DOHH2 (cell line): ENCODE results near the gene CRADD.

Experiments used
- H3F3A ChIP-seq: fragments of 200-600 bp; sonication (generic), shearing (Covaris generic); 2 replicates; pipeline ENCODE4 v1.6.0; 2016; ENCODE audit warnings: antibody characterized with exemption, mild to moderate bottlenecking; ENCODE audit not compliant: control insufficient read depth, insufficient read depth
- H3K27ac ChIP-seq: fragments of 200-600 bp; sonication (generic); 2 replicates; pipeline ENCODE4 v1.5.1; 2014; ENCODE audit warnings: low read depth, mild to moderate bottlenecking, low read length, moderate library complexity
- H3K27me3 ChIP-seq: fragments of 200-600 bp; sonication (generic); 2 replicates; pipeline ENCODE4 v1.6.1; 2014; ENCODE audit warnings: mild to moderate bottlenecking, low read length, mixed read lengths; ENCODE audit not compliant: control insufficient read depth
- H3K36me3 ChIP-seq: fragments of 200-600 bp; sonication (generic); 2 replicates; pipeline ENCODE4 v1.6.1; 2014; ENCODE audit warnings: mild to moderate bottlenecking, low read length, moderate library complexity, mixed read lengths; ENCODE audit not compliant: control insufficient read depth
- H3K4me1 ChIP-seq: fragments of 200-600 bp; sonication (generic); 2 replicates; pipeline ENCODE4 v1.6.1; 2014; ENCODE audit warnings: mild to moderate bottlenecking, low read length, mixed read lengths; ENCODE audit not compliant: control insufficient read depth
- H3K4me2 ChIP-seq: fragments of 200-600 bp; sonication (generic); 2 replicates; pipeline ENCODE4 v1.6.0; 2014; ENCODE audit warnings: mild to moderate bottlenecking, low read length, moderate library complexity
- H3K4me3 ChIP-seq: fragments of 200-600 bp; sonication (generic); 2 replicates; pipeline ENCODE4 v1.5.1; 2014; ENCODE audit warnings: mild to moderate bottlenecking, low read length, mixed read lengths
- H3K79me2 ChIP-seq: fragments of 200-600 bp; sonication (generic); 2 replicates; pipeline ENCODE4 v1.6.1; 2014; ENCODE audit warnings: mild to moderate bottlenecking, low read length, mixed read lengths; ENCODE audit not compliant: control insufficient read depth
- H3K9me2 ChIP-seq: fragments of 200-600 bp; sonication (generic); replicated peaks from 2 replicates; pipeline ENCODE4 v1.6.1; 2014; ENCODE audit warnings: mild to moderate bottlenecking, low read length, mixed read lengths; ENCODE audit not compliant: control insufficient read depth
- H3K9me3 ChIP-seq: fragments of 200-600 bp; sonication (generic); 2 replicates; pipeline ENCODE4 v1.6.1; 2014; ENCODE audit warnings: antibody characterized with exemption, low read length, mixed read lengths; ENCODE audit not compliant: control insufficient read depth, insufficient read depth
- H4K20me1 ChIP-seq: fragments of 200-600 bp; sonication (generic); 2 replicates; pipeline ENCODE4 v1.6.0; 2014; ENCODE audit warnings: low read depth, mild to moderate bottlenecking, antibody characterized with exemption, low read length, moderate library complexity; ENCODE audit not compliant: control insufficient read depth, insufficient read depth
- EZH2phosphoT487 ChIP-seq: fragments of 200-600 bp; sonication (generic); IDR thresholded peaks from 2 replicates; pipeline ENCODE4 v1.6.1; 2017; ENCODE audit warnings: borderline replicate concordance, mild to moderate bottlenecking, antibody characterized with exemption, low read length, moderate library complexity, mixed read lengths
- TF ChIP-seq, protein P1 (sequence below): fragments of 200-600 bp; sonication (generic); IDR thresholded peaks from one replicate; pipeline ENCODE4 v1.5.1; 2014; ENCODE audit warnings: antibody characterized with exemption, mild to moderate bottlenecking, low read depth, low read length; ENCODE audit not compliant: poor library complexity, severe bottlenecking

Gene CRADD

DNA sequence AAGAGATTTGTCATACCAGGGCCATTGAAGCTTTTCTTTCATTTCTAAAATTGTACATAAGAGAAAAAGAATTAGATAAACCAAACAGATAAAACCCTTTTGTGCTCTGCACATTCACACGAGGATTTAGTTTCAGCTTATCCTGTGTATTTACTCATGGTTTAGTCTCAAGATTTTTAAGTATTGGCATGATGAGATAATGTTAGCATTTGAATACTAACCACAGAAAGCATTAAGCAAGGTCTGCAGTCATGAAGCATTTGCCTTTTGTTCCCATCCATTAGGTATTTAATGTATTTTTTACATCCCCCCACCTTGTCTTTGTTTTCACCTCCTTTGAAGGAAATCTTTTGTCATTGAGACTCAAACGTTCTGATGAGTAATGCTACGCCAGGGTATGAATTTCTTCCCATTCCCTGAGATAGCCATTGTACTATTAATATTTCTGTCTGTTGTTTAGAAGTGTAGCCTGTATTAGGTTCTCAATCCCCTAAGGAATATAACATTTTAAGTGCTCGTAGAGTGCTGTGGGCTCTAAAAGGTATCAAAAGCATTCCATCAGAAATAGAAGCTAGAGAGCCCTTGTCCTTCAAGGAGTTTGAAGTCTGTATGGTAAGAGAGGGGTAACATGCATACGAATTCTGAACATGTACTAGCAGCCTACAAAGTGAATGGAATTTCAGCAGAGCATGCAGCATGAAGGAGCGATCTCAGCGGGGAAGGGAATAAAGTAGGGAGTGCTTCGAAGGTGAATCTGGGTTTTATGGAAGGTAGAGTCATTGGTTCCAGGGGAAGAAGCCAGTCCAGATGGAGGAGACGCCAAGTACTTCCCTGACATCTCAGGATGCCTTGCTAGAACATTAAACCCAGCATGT, 22.3 kb downstream of the CRADD start:
- H3K27ac ChIP-seq, result no peak overlapping the region

GRCh38 chr12:93702707-93703315, 25.6 kb downstream of the CRADD start:
- Histone ChIP-seq H3K36me3 (no peaks in the 10 kb centered on the region), H3K4me3 (no peak overlapping the region), H3K4me2 (no peak overlapping the region), H3K4me1 (peaks cover 16% of the 10 kb centered on the region), H3K9me2 (no peaks in the 10 kb centered on the region), H3K9me3 (no peaks in the 10 kb centered on the region), H3K27me3 (no peaks in the 10 kb centered on the region), H3F3A (no peaks in the 10 kb centered on the region), H3K79me2 (no peaks in the 10 kb centered on the region), H4K20me1 (no peaks in the 10 kb centered on the region), H3K27ac (no peak overlapping the region)
- TF ChIP-seq, protein P1, sequence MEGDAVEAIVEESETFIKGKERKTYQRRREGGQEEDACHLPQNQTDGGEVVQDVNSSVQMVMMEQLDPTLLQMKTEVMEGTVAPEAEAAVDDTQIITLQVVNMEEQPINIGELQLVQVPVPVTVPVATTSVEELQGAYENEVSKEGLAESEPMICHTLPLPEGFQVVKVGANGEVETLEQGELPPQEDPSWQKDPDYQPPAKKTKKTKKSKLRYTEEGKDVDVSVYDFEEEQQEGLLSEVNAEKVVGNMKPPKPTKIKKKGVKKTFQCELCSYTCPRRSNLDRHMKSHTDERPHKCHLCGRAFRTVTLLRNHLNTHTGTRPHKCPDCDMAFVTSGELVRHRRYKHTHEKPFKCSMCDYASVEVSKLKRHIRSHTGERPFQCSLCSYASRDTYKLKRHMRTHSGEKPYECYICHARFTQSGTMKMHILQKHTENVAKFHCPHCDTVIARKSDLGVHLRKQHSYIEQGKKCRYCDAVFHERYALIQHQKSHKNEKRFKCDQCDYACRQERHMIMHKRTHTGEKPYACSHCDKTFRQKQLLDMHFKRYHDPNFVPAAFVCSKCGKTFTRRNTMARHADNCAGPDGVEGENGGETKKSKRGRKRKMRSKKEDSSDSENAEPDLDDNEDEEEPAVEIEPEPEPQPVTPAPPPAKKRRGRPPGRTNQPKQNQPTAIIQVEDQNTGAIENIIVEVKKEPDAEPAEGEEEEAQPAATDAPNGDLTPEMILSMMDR, result no peak
- no peak for TF ChIP-seq EZH2phosphoT487

More for the DNA sequence above, 22.3 kb downstream of the CRADD start:
- Histone ChIP-seq H3F3A (no peaks in the 10 kb centered on the region), H3K9me3 (no peaks in the 10 kb centered on the region), H3K36me3 (no peaks in the 10 kb centered on the region), H3K4me2 (no peak overlapping the region), H3K79me2 (no peaks in the 10 kb centered on the region), H3K4me1 (peaks cover 16% of the 10 kb centered on the region), H3K27me3 (no peaks in the 10 kb centered on the region), H3K9me2 (no peaks in the 10 kb centered on the region), H3K4me3 (no peak overlapping the region), H4K20me1 (no peaks in the 10 kb centered on the region)
- TF ChIP-seq EZH2phosphoT487, result no peak
- TF ChIP-seq, protein P1, result no peak

GRCh38 chr12:93704122-93704521, 26.9 kb downstream of the CRADD start:
- Histone ChIP-seq H3F3A (no peaks in the 10 kb centered on the region), H3K9me2 (no peaks in the 10 kb centered on the region), H3K79me2 (no peaks in the 10 kb centered on the region), H3K36me3 (no peaks in the 10 kb centered on the region), H3K27me3 (no peaks in the 10 kb centered on the region), H3K27ac (no peak overlapping the region), H3K4me2 (no peak overlapping the region), H4K20me1 (no peaks in the 10 kb centered on the region), H3K4me3 (no peak overlapping the region), H3K4me1 (peaks cover 6% of the 10 kb centered on the region), H3K9me3 (no peaks in the 10 kb centered on the region)
- TF ChIP-seq EZH2phosphoT487, result no peak
- TF ChIP-seq, protein P1, result no peak
